Measurements from ENCODE around the gene PCDHGB2.
"Not testable (repeated sequence)": the region's sequence is repeated elsewhere in the genome, so short reads cannot be mapped to it uniquely, and the experiment has no call there.

Gene PCDHGB2

GRCh38 chr5:141387557-141388311 lies 27.9 kb downstream of the PCDHGB2 start, which contains the start of gene PCDHGB4:
TSS of gene PCDHGB4 (plus strand) at chr5:141387698. CDS start at chr5:141387885, 187 bp downstream.
- DNase-seq: not testable (repeated sequence)

GRCh38 chr5:141388661-141389060 lies 28.9 kb downstream of the PCDHGB2 start:
- no peak for DNase-seq

- DNase-seq: no peak
These were observed 29.6 kb downstream of the PCDHGB2 start for GRCh38 chr5:141389153-141390042.

GRCh38 chr5:141392429-141393198 lies 32.8 kb downstream of the PCDHGB2 start, which contains the start of gene PCDHGA8:
TSS of gene PCDHGA8 (plus strand) at chr5:141392633. CDS start at chr5:141392814, 181 bp downstream.
- no peak for DNase-seq

- no peak for DNase-seq
These were observed 33.5 kb downstream of the PCDHGB2 start for GRCh38 chr5:141393267-141393666.

GRCh38 chr5:141394401-141395187 lies 34.8 kb downstream of the PCDHGB2 start:
- DNase-seq: not testable (repeated sequence)

GRCh38 chr5:141397756-141398551 lies 38.2 kb downstream of the PCDHGB2 start, which contains the start of gene PCDHGB5:
TSS of gene PCDHGB5 (plus strand) at chr5:141397947. CDS start at chr5:141398128, 181 bp downstream.
- DNase-seq: not testable (repeated sequence)

- DNase-seq: no peak
These were observed 38.8 kb downstream of the PCDHGB2 start for GRCh38 chr5:141398608-141399007.

GRCh38 chr5:141399555-141400258 lies 39.9 kb downstream of the PCDHGB2 start:
- DNase-seq: no peak

- no peak for DNase-seq
These were observed 42.9 kb downstream of the PCDHGB2 start, which contains the start of gene PCDHGA9 for GRCh38 chr5:141402553-141403243. TSS of gene PCDHGA9 (plus strand) at chr5:141402778. CDS start at chr5:141402953, 175 bp downstream.

GRCh38 chr5:141403387-141403786 lies 43.6 kb downstream of the PCDHGB2 start:
- DNase-seq: no peak

- DNase-seq: not testable (repeated sequence)
These were observed 48.2 kb downstream of the PCDHGB2 start, which contains the start of gene PCDHGB6 for GRCh38 chr5:141407790-141408505. TSS of gene PCDHGB6 (plus strand) at chr5:141408021. CDS start at chr5:141408203, 182 bp downstream.

GRCh38 chr5:141409598-141410306 lies 50.0 kb downstream of the PCDHGB2 start:
- no peak for DNase-seq

GRCh38 chr5:141411575-141411974 lies 51.8 kb downstream of the PCDHGB2 start:
- no peak for DNase-seq
